Skeletal muscle tissue (tissue), 4 donors: Measurements from ENCODE around the gene NOP14. TPM values are rescaled to one million over a fixed set of nuclear protein-coding genes. Genes with fewer than 3 reads are reported as not detected.
"Not testable (repeated sequence)": the region's sequence is repeated elsewhere in the genome, so short reads cannot be mapped to it uniquely, and the experiment has no call there.

Experiments
- H3K27ac ChIP-seq: one replicate; pipeline ENCODE4 v1.7.0; 2013; ENCODE audit warnings: mild to moderate bottlenecking, low read depth, low read length, inconsistent platforms
- H3K27me3 ChIP-seq, 3 donors: one replicate each; pipeline ENCODE4 v1.7.0; 2013; ENCODE audit warnings: low read length in 3 of 3; ENCODE audit not compliant: control insufficient read depth in 3 of 3, insufficient read depth in 3 of 3
- H3K36me3 ChIP-seq, 3 donors: one replicate each; pipeline ENCODE4 v1.7.0; 2013; ENCODE audit warnings: low read length in 3 of 3; ENCODE audit not compliant: control insufficient read depth in 3 of 3, insufficient read depth in 3 of 3
- H3K4me1 ChIP-seq, 3 donors: one replicate each; pipeline ENCODE4 v1.7.0; 2013; ENCODE audit warnings: low read length in 3 of 3, mild to moderate bottlenecking in 3 of 3; ENCODE audit not compliant: control insufficient read depth in 3 of 3, insufficient read depth in 3 of 3
- H3K4me3 ChIP-seq, 3 donors: one replicate each; pipeline ENCODE4 v1.7.0; 2013; ENCODE audit warnings: low read length in 3 of 3
- H3K9ac ChIP-seq, 3 donors: one replicate each; pipeline ENCODE4 v1.7.0; 2013; ENCODE audit warnings: low read length in 3 of 3, mild to moderate bottlenecking in 3 of 3, moderate library complexity in 2 of 3, low read depth in 1 of 3
- H3K9me3 ChIP-seq, 3 donors: one replicate each; pipeline ENCODE4 v1.7.0; 2013; ENCODE audit warnings: low read length in 3 of 3; ENCODE audit not compliant: control insufficient read depth in 3 of 3
- total RNA-seq: library from RNA; depleted of rRNA; stranded (reverse); fragments of >200 nt; gene quantifications from one replicate; pipeline ENCODE4 v1.2.3, GENCODE V29; 2014
- donor health status: Osteomylitis.

The NOP14 gene
- total RNA-seq, 1 donor from 2014 or later, result 10.4 TPM

DNA sequence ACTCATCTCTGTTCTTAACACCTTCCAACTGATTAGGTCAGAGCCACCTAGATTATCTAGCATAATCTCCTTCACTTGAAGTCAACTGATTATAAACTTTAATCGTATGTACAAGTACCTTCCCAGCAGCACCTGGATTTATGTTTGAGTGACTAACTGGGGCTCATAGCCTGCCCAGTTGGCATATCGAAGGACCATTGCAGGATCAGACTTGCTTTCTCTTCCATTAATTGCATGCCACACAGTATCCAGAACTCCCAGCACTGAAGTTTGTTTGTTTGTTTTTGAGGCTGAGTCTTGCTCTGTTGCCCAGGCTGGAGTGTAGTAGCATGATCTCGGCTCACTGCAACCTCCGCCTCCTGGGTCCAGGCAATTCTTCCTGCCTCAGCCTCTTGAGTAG lies 28.0 kb upstream of the NOP14 start:
- Histone ChIP-seq H3K9ac (no peak overlapping the region), H3K4me3 (no peak overlapping the region), H3K4me1 (no peaks in the 10 kb centered on the region), H3K9me3 (no peaks in the 10 kb centered on the region), H3K36me3 (no peaks in the 10 kb centered on the region), H3K27ac (no peak overlapping the region), H3K27me3 (no peaks in the 10 kb centered on the region)

DNA sequence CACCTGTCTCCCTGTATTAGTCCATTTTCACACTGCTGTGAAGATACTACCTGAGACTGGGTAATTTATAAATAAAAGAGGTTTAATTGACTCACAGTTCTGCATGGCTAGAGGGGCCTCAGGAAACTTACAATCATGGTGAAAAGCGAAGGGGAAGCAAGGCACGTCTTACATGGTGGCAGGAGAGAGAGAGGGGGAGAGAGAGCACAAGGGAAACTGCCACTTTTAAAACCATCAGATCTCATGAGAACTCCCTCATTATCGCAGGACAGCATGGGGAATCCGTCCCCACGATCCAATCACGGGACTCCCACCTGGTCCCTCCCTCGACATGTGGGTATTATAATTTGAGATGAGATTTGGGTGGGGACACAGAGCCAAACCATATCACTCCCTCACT lies 20.5 kb upstream of the NOP14 start:
- H3K4me3 ChIP-seq, H3K4me1 ChIP-seq, H3K27ac ChIP-seq, H3K36me3 ChIP-seq, H3K27me3 ChIP-seq, H3K9ac ChIP-seq, H3K9me3 ChIP-seq: not testable (repeated sequence)

DNA sequence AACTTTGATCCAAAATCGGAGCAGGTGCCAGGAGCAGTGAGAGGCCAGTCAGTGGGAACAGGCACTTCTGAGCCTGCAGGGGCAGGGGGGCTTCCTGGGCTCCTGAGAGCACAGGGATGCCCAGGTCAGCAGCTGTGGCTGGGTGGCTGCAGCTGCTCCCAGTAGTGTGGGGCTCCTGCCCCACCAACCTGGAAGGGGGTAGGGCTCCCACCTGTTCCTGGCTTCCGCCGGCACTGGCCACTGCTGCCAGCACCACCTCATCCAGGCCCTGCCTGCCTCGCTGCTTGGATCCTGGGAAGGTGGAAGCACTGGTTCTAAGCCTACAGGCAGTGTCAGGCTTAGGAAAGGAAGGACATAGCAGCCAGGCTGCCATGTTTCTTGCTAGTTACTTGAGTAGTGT lies 18.8 kb upstream of the NOP14 start:
- Histone ChIP-seq H3K9ac (no peak overlapping the region), H3K27ac (no peak overlapping the region), H3K36me3 (no peaks in the 10 kb centered on the region), H3K9me3 (peaks cover 0 to 4% (median 0%) of the 10 kb centered on the region in 3 donors), H3K27me3 (peaks cover 0 to 2% (median 0%) of the 10 kb centered on the region in 3 donors), H3K4me1 (no peaks in the 10 kb centered on the region), H3K4me3 (no peak overlapping the region)

DNA sequence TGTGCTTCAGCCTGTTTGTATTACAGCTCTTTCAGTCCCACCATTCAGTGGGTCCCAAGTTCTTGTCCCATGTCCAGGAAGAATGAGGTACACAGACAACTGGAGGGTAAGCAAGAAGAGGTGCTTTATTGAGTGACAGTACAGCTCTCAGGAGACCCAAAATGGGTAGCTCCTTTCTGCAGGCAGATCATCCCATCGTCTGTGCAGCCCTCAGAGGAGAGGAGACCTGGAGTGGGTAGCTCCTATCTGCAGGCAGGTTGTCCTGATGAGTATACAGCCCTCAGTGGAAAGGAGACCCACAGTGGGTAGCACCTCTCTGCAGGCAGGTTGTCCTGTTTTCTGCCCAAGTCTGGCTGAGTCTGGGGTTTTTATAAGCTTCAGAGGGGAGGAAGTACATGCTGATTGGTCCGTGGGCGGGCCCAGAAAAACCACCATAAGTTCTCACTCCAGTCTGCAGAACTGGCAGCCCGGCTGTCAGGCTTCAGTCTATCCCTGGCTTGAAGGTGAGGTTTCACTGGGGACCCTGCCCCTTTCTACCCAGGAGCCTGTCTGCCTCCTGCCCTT lies 18.1 kb upstream of the NOP14 start:
- Histone ChIP-seq H3K4me1 (no peaks in the 10 kb centered on the region), H3K4me3 (no peak overlapping the region), H3K27me3 (peaks cover 0 to 2% (median 0%) of the 10 kb centered on the region in 3 donors), H3K27ac (no peak overlapping the region), H3K9me3 (peaks cover 0 to 4% (median 0%) of the 10 kb centered on the region in 3 donors), H3K36me3 (no peaks in the 10 kb centered on the region), H3K9ac (no peak overlapping the region)

DNA sequence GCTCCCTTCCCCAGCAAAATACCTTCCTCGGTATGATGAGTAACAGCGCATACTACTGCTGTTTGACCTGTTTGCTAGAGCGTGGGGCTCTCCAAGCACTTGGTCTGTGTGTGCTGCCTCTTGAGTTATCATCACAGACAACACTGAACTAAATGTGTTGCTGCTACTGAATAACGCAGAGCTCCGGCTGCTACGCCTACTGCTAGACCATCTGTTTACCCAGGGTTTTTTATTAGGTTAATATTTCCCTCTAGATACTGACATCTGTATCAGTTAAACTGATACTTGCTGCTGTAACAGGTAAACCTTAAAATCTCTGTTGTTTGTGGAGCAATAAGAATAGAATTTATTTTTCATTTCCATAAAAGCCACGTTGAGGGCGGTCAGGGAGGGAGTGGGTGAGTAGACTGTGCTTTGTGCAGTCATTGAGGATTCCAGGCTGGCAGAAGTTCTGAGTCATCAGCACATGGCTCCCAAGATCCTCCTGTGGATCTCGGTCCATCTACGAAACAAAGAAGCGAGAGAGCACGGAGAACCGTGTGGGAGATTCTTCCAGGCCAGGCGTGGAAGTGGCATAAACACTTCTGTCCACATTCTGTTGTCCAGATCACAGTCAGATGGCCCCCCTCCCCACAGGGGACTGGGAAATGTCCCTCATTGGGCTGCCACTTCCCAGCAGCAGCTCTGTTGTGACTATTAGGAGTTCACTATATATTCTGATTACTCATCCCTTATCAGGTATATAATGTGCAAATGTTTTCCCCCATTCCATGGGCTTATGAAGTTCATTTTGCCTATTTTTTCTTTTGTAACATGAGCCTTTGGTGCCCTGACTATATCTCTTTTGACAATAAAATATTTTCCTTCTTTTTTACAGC lies 14.2 kb upstream of the NOP14 start:
- Histone ChIP-seq H3K9me3 (peaks cover 0 to 4% (median 0%) of the 10 kb centered on the region in 3 donors), H3K4me1 (no peaks in the 10 kb centered on the region), H3K27ac (no peak overlapping the region), H3K9ac (no peak overlapping the region), H3K4me3 (no peak overlapping the region), H3K36me3 (no peaks in the 10 kb centered on the region), H3K27me3 (peaks cover 0 to 2% (median 0%) of the 10 kb centered on the region in 3 donors)

DNA sequence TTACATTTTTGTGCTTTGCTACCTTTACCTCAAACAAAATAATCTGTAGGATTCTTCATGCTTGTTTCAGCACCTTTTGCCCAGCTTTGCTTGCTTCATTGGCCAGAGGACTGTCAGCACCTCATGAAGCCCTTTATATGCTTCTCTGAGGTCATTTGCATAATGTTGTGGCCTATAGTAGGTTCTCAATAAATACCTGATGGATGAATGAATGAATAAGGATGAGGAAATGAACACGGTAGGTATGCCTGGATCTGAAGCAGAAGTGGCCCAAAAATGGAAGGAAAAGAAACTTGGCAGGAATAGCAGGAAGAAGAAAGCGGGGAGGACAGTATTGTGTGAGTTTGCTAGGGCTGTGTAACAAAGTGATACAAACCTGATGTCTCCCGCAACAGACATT lies 8.1 kb upstream of the NOP14 start:
- H3K4me1 ChIP-seq, result no peaks in the 10 kb centered on the region
- H3K4me3 ChIP-seq, result no peak overlapping the region
- no peak overlapping the region for H3K9ac ChIP-seq
- no peaks in the 10 kb centered on the region for H3K27me3 ChIP-seq
- H3K9me3 ChIP-seq, result no peaks in the 10 kb centered on the region
- peaks cover 0 to 2% (median 0%) of the 10 kb centered on the region in 3 donors for H3K36me3 ChIP-seq
- no peak overlapping the region for H3K27ac ChIP-seq

DNA sequence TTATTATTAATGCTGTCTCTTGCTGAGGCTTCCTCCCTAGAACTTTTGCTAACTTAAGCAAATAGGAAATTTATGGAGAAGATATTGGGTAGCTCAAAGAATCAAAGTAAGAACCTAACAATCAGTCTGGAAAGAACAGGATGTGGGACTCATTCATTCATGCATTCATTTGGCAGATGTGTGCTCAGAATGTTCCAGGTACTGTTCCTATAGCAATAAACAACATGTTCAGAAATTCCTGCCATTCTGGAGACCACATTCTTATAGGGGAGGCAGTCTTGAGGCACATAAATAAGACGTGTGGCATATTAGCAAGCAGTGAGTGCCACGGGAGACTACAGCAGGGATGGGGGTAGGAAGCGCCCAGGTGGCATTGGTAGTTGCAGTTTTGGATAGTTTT lies 5.2 kb upstream of the NOP14 start:
- Histone ChIP-seq H3K27me3 (no peaks in the 10 kb centered on the region), H3K4me1 (peaks cover 4 to 6% (median 4%) of the 10 kb centered on the region in 3 donors), H3K36me3 (peaks cover 0 to 3% (median 2%) of the 10 kb centered on the region in 3 donors), H3K9ac (no peak overlapping the region), H3K9me3 (no peaks in the 10 kb centered on the region), H3K4me3 (no peak overlapping the region), H3K27ac (no peak overlapping the region)

DNA sequence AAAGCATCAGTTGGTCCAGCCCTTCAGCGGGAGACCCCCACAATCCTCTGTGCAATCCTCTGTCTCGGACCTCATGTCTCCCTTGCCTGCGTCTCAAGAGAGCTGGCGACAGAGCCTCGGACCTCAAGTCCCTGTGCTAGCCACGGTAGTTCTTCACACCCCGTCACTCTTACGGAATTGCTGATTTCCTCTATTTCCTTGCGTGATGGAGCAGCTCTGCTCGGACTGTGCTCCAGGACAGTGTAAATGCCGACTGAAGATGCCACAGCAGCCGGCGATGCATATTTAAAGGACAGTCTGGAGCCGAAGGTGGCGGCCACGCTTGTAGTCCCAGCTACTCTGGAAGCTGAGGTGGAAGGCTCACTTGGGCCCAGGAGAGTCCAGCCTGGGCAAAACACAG lies 2.1 kb upstream of the NOP14 start:
- Histone ChIP-seq H3K9me3 (no peaks in the 10 kb centered on the region), H3K27ac (no peak overlapping the region), H3K36me3 (peaks cover 0 to 3% (median 0%) of the 10 kb centered on the region in 3 donors), H3K27me3 (no peaks in the 10 kb centered on the region), H3K4me3 (no peak overlapping the region), H3K4me1 (peaks cover 19 to 24% (median 21%) of the 10 kb centered on the region in 3 donors), H3K9ac (no peak overlapping the region)

DNA sequence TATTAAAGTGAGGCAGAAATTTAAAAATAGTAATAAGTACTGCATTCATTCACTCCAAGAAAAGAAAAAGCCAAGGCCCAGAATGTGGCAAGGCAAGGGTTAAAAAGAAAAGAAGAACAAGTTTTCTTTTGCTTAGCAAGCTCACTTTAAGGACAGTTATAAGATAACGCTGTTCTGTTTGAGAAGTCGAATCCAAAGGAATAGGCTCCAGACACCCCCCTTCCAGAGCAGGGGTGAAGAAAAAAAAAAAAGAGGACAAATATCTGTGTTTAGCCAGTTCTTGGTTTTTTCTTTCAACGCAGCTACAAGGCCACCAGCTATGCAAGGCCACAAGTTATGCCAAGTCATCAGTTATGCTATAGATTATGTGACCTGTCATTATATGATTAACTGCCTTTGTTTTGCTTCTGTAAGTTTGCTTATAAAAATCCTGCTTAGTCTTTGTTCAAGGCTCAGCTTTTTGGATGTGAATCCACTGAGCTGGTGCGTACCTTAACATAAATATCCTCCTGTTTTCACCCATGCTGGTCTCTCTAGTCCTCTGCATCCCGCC lies 1.6 kb upstream of the NOP14 start:
- Histone ChIP-seq H3K27ac (no peak overlapping the region), H3K4me1 (peaks cover 19 to 24% (median 21%) of the 10 kb centered on the region in 3 donors)

DNA sequence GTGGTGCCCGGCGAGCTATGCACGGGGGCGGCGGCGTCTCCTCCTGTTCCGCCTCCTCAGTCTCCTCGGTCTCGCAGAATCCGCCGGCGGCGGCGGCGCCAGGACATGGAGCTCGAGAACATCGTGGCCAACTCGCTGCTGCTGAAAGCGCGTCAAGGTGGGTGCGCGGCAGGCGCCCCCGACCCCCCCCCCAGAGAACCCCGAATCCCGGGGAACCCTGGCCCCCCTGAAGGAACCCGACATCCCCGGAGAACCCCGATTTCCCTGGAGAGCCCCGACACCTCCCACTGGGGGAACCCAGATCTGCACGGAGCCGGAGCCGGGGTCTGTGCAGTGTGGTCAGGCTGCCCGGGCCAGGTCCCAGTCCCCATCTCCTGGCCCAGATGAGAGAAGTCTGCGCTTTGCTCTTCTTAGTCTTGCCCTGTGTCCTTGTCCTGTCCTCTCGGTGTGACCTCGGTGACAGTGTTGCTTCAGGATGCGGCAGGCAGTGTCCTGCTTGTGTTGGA lies 813 bp upstream of the NOP14 start:
- Histone ChIP-seq H3K27ac (peak overlapping the region; percentile 87), H3K27me3 (no peaks in the 10 kb centered on the region), H3K4me1 (peaks cover 19 to 24% (median 21%) of the 10 kb centered on the region in 3 donors), H3K9ac (peak overlapping the region; percentile 51 to 95 (median 62)), H3K36me3 (peaks cover 0 to 3% (median 0%) of the 10 kb centered on the region in 3 donors), H3K9me3 (no peaks in the 10 kb centered on the region), H3K4me3 (peak overlapping the region; percentile 68 to 96 (median 83))

More for the DNA sequence above, 1.6 kb upstream of the NOP14 start:
- H3K4me3 ChIP-seq, result peak overlapping the region in 2 of 3 donors; percentile 68 to 83
- peaks cover 0 to 3% (median 0%) of the 10 kb centered on the region in 3 donors for H3K36me3 ChIP-seq
- H3K9ac ChIP-seq, result peak overlapping the region in 2 of 3 donors; percentile 62 to 95
- no peaks in the 10 kb centered on the region for H3K9me3 ChIP-seq
- H3K27me3 ChIP-seq, result no peaks in the 10 kb centered on the region
